HG03520 (cell line): ENCODE data around the gene F7.

Source experiments
- ATAC-seq: cut with Tn5 transposase; IDR thresholded peaks from one replicate; pipeline ENCODE4 v1.9.1; 2021; ENCODE audit warnings: mild to moderate bottlenecking, moderate library complexity; ENCODE audit not compliant: unreplicated experiment

F7 gene

GRCh38 chr13:113116871-113117271 lies 11.3 kb downstream of the F7 start:
- ATAC-seq = no peak

GRCh38 chr13:113117335-113117872 lies 11.8 kb downstream of the F7 start:
- no peak for ATAC-seq

GRCh38 chr13:113117911-113118260 lies 12.3 kb downstream of the F7 start:
- ATAC-seq = no peak

- no peak for ATAC-seq
Observed at GRCh38 chr13:113118261-113119021, 12.8 kb downstream of the F7 start.

GRCh38 chr13:113119166-113119821 lies 13.7 kb downstream of the F7 start:
- ATAC-seq = no peak

GRCh38 chr13:113119822-113120189 lies 14.2 kb downstream of the F7 start:
- no peak for ATAC-seq

GRCh38 chr13:113120300-113121182 lies 14.9 kb downstream of the F7 start:
- ATAC-seq = no peak

- no peak for ATAC-seq
Observed at GRCh38 chr13:113121183-113121927, 15.8 kb downstream of the F7 start.

- ATAC-seq = no peak
Observed at GRCh38 chr13:113121928-113122471, 16.4 kb downstream of the F7 start.

GRCh38 chr13:113122550-113123225 lies 17.1 kb downstream of the F7 start, which contains the start of gene F10:
Gene F10, plus strand, starts transcription at chr13:113122799. Its CDS starts 57 bp downstream, at chr13:113122856.
- ATAC-seq = no peak

- ATAC-seq = no peak
Observed at GRCh38 chr13:113123226-113124201, 17.9 kb downstream of the F7 start.

- ATAC-seq = no peak
Observed at GRCh38 chr13:113124211-113124970, 18.8 kb downstream of the F7 start.

GRCh38 chr13:113125506-113126264 lies 20.1 kb downstream of the F7 start:
- no peak for ATAC-seq

GRCh38 chr13:113126265-113127150 lies 20.9 kb downstream of the F7 start:
- ATAC-seq = no peak

GRCh38 chr13:113129480-113129879 lies 23.9 kb downstream of the F7 start:
- ATAC-seq = no peak
